ENCODE results near the gene VPS37C.

Gene VPS37C

DNA sequence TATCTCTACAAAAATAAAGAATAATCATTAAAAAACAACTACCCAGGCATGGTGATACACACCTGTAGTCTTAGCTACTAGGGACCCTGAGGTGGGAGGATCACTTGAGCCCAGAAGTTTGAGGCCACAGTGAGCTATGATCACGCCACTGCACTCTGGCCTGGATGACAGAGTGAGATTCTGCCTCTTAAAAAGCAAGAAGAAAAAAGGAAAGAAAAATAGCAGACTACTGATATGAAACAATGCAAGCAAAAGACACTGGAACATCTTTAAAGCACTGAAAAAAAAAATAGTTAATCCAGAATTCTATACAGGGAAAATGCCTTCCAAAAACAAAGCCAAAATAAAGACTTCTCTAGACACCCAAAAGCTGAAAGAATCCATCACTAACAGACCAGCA is 5.9 kb downstream of the VPS37C start:
- no peak overlapping the region for H3K4me3 ChIP-seq (ENCODE audit: insufficient read depth, low read depth, low read length)
- H3K9me3 ChIP-seq (ENCODE audit: control insufficient read depth, low read length) = no peaks in the 10 kb centered on the region
- peaks cover 30% of the 10 kb centered on the region for H3K4me1 ChIP-seq (ENCODE audit: control insufficient read depth, insufficient read depth, low read length)
- H3K27ac ChIP-seq (ENCODE audit: insufficient read depth, low read depth, low read length, poor library complexity, severe bottlenecking) = no peak overlapping the region
- H3K27me3 ChIP-seq (ENCODE audit: control insufficient read depth, insufficient read depth, low read length, poor library complexity, severe bottlenecking) = no peaks in the 10 kb centered on the region
- no peaks in the 10 kb centered on the region for H3K36me3 ChIP-seq (ENCODE audit: control insufficient read depth, insufficient read depth, low read length)
- WGBS, 2 experiments = 97 to 100% methylated on average over 1 of the region's 1 CpG

DNA sequence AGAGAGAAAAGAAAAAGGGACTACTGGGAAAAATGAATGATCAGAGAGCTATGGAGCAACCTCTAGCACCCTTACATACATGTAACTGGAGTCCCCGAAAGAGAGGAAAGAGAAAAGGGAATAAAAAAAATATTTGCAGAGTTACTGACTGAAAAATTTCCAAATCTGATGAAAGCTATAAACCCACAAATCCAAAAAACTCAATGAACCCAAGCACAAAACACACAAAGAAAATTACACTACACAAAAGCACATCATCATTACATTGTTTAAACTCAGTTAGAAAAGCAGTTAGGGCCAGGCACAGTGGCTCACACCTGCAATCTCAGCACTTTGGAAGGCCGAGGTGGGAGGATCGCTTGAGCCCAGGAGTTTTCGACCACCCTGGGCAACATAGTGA is 6.7 kb downstream of the VPS37C start:
- no peaks in the 10 kb centered on the region for H3K27me3 ChIP-seq (ENCODE audit: control insufficient read depth, insufficient read depth, low read length, poor library complexity, severe bottlenecking)
- peaks cover 38% of the 10 kb centered on the region for H3K4me1 ChIP-seq (ENCODE audit: control insufficient read depth, insufficient read depth, low read length)
- H3K9me3 ChIP-seq (ENCODE audit: control insufficient read depth, low read length) = no peaks in the 10 kb centered on the region
- no peak overlapping the region for H3K27ac ChIP-seq (ENCODE audit: insufficient read depth, low read depth, low read length, poor library complexity, severe bottlenecking)
- H3K36me3 ChIP-seq (ENCODE audit: control insufficient read depth, insufficient read depth, low read length) = no peaks in the 10 kb centered on the region
- WGBS, 2 experiments = 93 to 94% methylated on average over 3 of the region's 4 CpGs
- no peak overlapping the region for H3K4me3 ChIP-seq (ENCODE audit: insufficient read depth, low read depth, low read length)

DNA sequence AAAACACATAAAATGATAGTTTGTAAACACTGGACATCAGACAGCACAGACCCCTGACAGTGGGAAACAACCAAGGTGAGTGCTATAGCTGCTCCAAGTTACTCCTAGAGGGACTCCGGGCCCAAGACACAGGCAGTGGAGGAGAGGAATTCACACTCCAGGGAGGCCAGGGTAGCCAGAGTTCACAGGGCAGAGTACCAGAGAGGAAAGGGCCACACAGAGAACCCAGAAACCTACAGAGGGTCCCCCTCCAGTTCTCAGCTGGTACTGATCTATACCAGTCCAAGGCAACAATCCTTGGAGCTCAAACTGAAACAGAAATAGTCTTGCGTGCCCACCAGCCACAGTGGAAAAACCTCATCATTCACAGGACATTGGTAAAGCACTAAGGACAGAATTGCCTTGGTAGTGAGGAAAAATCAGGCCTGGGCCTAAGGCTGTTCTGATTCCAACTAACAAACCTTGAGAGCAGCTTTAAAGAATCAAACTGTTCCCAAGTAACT is 7.6 kb downstream of the VPS37C start:
- Histone ChIP-seq H3K4me3 (ENCODE audit: insufficient read depth, low read depth, low read length) (no peak overlapping the region), H3K9me3 (ENCODE audit: control insufficient read depth, low read length) (no peaks in the 10 kb centered on the region), H3K4me1 (ENCODE audit: control insufficient read depth, insufficient read depth, low read length) (peaks cover 41% of the 10 kb centered on the region), H3K27me3 (ENCODE audit: control insufficient read depth, insufficient read depth, low read length, poor library complexity, severe bottlenecking) (no peaks in the 10 kb centered on the region), H3K27ac (ENCODE audit: insufficient read depth, low read depth, low read length, poor library complexity, severe bottlenecking) (no peak overlapping the region), H3K36me3 (ENCODE audit: control insufficient read depth, insufficient read depth, low read length) (no peaks in the 10 kb centered on the region)
- 81 to 90% methylated on average over 2 of the region's 2 CpGs for WGBS, 2 experiments

DNA sequence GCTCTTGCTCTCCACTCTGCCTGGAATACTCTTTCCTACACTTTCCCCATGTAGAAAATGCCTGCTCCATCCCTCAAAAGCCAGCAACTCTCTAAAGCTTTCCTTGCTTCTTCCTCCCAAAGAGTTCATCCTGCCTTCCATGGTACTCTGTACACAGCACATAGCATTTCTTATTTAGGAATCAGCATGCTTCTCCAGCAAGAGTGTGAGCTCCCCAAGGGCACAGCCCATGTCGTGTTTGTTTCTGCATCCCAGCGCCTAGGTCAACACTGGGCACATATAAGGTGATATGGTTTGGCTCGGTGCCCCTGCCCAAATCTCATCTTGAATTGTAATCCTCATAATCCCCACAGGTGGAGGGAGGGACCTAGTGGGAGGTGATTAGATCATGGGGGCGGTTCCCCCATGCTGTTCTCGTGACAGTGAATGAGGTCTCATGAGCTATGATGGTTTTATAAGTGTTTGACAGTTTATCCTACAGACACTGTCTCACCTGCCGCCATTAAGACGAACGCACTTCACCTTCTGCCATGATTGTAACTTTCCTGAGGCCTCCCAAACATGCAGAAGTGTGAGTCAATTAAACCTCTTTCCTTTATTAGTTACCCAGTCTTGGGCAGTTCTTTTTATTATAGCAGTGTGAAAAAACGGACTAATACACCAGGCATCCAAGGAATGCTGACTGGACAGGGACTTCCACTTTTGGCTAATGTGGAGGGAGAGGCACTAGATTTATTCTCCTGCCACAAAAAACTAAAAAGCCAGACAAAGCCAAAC is 8.2 kb downstream of the VPS37C start:
- Histone ChIP-seq H3K27ac (ENCODE audit: insufficient read depth, low read depth, low read length, poor library complexity, severe bottlenecking) (no peak overlapping the region), H3K36me3 (ENCODE audit: control insufficient read depth, insufficient read depth, low read length) (no peaks in the 10 kb centered on the region), H3K4me1 (ENCODE audit: control insufficient read depth, insufficient read depth, low read length) (peaks cover 45% of the 10 kb centered on the region), H3K4me3 (ENCODE audit: insufficient read depth, low read depth, low read length) (no peak overlapping the region), H3K9me3 (ENCODE audit: control insufficient read depth, low read length) (no peaks in the 10 kb centered on the region), H3K27me3 (ENCODE audit: control insufficient read depth, insufficient read depth, low read length, poor library complexity, severe bottlenecking) (no peaks in the 10 kb centered on the region)
- WGBS, 2 experiments = 83 to 91% methylated on average over 9 of the region's 9 CpGs

DNA sequence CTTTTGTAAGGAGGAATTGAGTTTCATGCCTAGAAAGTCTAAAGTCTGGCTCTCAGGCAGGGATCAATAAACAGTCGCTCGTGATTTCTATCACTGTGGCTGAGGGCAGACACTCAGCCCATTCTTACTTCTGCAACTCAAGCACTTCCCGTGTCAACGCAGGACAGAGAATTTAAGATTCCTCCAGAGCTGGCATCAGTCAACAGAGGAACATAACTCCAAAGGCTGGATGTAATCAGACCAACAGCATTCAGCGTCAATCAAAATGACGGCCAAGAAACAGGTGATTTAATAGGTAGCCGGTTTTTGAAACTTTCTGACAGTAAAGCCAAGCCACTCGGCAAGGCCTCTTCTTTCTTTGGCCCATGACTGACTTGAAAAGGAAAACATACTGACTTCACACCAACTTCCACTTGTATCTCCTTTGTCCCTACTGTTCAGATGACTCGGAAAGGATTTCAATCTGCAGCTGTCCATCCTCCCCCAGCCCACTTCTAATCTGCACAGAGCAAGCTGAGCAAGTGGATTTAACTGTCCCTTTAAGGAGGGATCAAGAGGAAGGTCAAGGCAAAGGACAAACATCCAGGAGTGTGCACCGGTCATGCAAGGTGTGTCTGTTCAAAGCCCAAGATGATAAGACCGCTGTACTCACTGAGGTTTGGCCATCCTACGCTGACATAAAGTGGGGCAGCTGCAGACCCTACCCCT is 9.5 kb downstream of the VPS37C start:
- Histone ChIP-seq H3K9me3 (ENCODE audit: control insufficient read depth, low read length) (no peaks in the 10 kb centered on the region), H3K4me3 (ENCODE audit: insufficient read depth, low read depth, low read length) (no peak overlapping the region), H3K27me3 (ENCODE audit: control insufficient read depth, insufficient read depth, low read length, poor library complexity, severe bottlenecking) (no peaks in the 10 kb centered on the region), H3K36me3 (ENCODE audit: control insufficient read depth, insufficient read depth, low read length) (no peaks in the 10 kb centered on the region), H3K27ac (ENCODE audit: insufficient read depth, low read depth, low read length, poor library complexity, severe bottlenecking) (peak overlapping the region; percentile 9), H3K4me1 (ENCODE audit: control insufficient read depth, insufficient read depth, low read length) (peaks cover 48% of the 10 kb centered on the region)
- 76 to 80% methylated on average over 12 of the region's 12 CpGs for WGBS, 2 experiments

DNA sequence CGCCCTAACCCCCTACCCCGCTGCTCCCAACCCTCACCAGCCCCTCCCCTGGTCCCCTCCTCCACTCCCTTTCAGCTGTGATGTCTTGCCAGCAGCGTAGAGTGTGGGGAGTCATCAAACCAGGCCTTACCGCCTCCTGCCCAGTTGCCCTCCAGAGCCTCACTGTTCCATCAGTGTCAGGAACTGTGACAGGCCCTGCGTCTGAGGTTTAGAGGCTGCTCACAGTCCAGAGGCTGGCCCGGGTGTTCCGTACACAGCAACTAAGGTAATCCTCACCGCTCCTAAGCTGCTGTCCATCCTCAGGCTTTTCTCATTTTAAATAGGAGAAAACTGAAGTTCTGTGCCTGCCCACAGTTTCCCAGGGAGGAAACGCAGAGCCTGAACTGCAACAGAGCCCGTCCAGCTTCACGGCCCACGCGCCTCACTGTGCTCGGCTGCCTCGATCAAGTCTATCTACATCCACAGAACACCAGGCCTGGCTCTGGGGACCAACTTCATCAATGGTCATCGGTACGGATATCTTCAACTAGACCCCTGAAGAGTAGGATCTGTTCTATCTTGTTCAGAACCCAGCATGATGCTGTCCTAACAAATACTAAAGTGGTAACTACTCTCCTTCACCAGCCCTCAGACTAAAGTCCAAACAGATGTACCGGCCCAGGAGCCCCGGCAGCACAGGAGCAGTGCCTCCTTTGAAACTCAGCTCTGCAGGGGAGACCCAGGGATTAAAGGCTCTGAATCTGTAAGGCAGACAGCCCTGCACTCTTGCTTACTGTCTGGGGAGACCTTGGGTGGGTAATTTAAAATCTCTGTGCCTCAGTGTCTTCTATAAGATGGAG is 10.3 kb downstream of the VPS37C start:
- H3K36me3 ChIP-seq (ENCODE audit: control insufficient read depth, insufficient read depth, low read length) = no peaks in the 10 kb centered on the region
- peaks cover 52% of the 10 kb centered on the region for H3K4me1 ChIP-seq (ENCODE audit: control insufficient read depth, insufficient read depth, low read length)
- no peaks in the 10 kb centered on the region for H3K27me3 ChIP-seq (ENCODE audit: control insufficient read depth, insufficient read depth, low read length, poor library complexity, severe bottlenecking)
- no peak overlapping the region for H3K4me3 ChIP-seq (ENCODE audit: insufficient read depth, low read depth, low read length)
- 62 to 69% methylated on average over 19 of the region's 19 CpGs for WGBS, 2 experiments
- H3K27ac ChIP-seq (ENCODE audit: insufficient read depth, low read depth, low read length, poor library complexity, severe bottlenecking) = peak overlapping the region; percentile 9
- H3K9me3 ChIP-seq (ENCODE audit: control insufficient read depth, low read length) = no peaks in the 10 kb centered on the region

DNA sequence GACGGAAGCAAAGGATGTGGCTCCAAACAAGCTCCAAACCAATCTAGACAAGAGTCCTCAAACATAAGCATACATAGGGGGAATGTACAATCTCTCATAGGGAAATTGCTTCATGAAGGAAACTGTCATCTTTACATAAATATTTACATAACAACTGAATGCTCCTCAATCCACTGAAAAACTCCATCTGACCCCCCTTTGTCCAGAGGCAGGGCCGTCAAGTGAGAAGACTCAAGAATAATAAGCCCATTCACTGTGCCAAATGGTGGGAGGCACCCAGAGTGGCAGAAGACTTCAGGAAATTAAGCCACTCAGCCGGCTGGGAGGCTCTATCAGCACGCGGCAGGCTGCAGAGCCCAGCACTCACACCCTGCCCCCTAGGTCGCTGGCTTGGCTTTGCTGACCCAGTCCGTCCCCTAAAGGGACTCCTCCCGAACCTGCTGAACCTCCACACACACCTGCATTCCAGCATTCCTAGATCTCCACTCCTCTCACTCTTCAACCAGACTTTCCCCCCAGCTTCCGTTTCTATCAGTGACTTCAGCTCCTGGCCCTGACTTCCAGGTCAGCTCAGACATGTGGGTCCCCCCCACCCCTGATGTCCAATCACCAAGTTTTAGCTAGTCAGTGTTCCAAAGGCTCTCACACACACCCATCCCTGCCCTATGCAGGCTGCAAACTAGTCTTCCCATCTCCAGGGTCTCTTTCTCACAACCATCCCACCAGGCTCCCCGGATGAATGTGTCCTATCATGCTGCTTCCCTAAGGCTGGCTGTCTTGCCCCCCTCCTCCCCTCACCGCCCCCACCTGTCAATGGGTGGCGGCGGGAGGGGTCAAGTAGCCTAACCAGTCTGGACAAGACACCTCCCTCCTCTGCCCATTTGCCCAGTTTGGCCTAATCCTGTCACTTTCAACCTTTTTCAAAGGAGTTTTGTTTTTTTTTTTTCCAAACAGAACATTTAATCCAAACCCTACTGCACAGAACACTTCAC is 11.3 kb downstream of the VPS37C start:
- no peak overlapping the region for H3K4me3 ChIP-seq (ENCODE audit: insufficient read depth, low read depth, low read length)
- H3K4me1 ChIP-seq (ENCODE audit: control insufficient read depth, insufficient read depth, low read length) = peaks cover 52% of the 10 kb centered on the region
- 48 to 52% methylated on average over 13 of the region's 13 CpGs for WGBS, 2 experiments
- H3K27me3 ChIP-seq (ENCODE audit: control insufficient read depth, insufficient read depth, low read length, poor library complexity, severe bottlenecking) = no peaks in the 10 kb centered on the region
- no peak overlapping the region for H3K27ac ChIP-seq (ENCODE audit: insufficient read depth, low read depth, low read length, poor library complexity, severe bottlenecking)
- H3K36me3 ChIP-seq (ENCODE audit: control insufficient read depth, insufficient read depth, low read length) = no peaks in the 10 kb centered on the region
- no peaks in the 10 kb centered on the region for H3K9me3 ChIP-seq (ENCODE audit: control insufficient read depth, low read length)

DNA sequence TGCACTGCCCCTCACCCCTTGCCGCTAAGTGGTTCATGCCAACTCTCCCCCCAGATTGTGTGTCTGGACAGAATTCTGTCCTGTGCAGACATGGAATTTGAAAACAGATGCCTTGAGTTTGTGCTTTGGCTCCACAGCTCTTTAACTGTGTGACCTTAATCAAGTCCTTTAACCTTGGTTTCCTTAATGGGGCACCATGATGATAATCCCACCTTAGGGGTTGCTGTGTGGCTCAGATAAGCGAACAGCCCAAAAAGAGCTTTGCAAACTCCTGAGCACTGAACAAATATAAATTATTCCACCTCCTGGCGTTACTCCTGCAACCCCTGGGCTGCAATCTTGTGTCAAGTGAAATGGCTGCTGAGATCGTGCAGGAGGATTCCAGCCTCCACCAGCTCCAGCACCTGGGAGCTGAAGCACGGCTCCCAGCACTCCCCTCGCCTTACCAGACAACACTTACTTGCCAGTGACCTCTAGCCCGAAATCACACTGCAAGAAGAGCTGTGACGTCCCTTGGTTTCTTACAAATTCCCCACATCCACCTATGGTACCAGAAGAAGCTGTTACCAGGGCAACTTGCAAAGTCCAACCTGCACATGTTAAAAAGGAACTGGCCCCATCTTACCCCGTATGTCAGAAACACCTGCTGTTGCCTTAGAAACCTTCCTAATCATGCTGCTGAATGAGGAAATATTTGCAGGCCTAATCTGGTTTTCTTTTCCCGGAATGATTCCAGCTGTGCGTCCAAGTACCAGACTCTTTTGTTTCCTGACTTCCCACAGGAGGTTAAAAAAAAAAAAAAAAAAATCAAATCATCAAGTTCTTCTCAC is 13.2 kb downstream of the VPS37C start:
- 78 to 81% methylated on average over 11 of the region's 11 CpGs for WGBS, 2 experiments

DNA sequence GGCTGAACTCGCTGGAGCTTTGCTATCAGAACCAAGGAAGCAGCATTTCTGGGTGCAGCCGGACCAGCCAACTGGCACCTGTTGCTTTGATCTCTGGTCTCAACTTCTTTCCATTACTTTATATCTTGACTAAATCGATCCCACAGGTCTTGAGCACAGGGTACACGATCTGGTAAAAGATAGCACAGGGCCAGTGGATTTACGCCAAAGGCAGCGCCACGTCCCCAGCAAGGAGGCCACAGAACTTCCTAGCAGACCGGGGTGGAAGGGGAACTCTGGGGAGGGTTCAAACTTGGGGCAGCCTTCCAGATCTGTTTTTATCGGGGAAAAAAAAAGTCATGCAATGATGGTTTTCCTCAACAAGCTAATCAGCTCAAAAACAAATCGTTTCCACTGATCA is 14.0 kb downstream of the VPS37C start:
- Histone ChIP-seq H3K9me3 (ENCODE audit: control insufficient read depth, low read length) (no peaks in the 10 kb centered on the region), H3K36me3 (ENCODE audit: control insufficient read depth, insufficient read depth, low read length) (no peaks in the 10 kb centered on the region)
- WGBS, 2 experiments = 94% methylated on average over 10 of the region's 10 CpGs

More for the DNA sequence above, 13.2 kb downstream of the VPS37C start:
- H3K9me3 ChIP-seq (ENCODE audit: control insufficient read depth, low read length) = no peaks in the 10 kb centered on the region
- H3K36me3 ChIP-seq (ENCODE audit: control insufficient read depth, insufficient read depth, low read length) = no peaks in the 10 kb centered on the region
- H3K4me3 ChIP-seq (ENCODE audit: insufficient read depth, low read depth, low read length) = no peak overlapping the region
- H3K4me1 ChIP-seq (ENCODE audit: control insufficient read depth, insufficient read depth, low read length) = peaks cover 49% of the 10 kb centered on the region
- no peak overlapping the region for H3K27ac ChIP-seq (ENCODE audit: insufficient read depth, low read depth, low read length, poor library complexity, severe bottlenecking)
- no peaks in the 10 kb centered on the region for H3K27me3 ChIP-seq (ENCODE audit: control insufficient read depth, insufficient read depth, low read length, poor library complexity, severe bottlenecking)

More for the DNA sequence above, 14.0 kb downstream of the VPS37C start:
- peaks cover 41% of the 10 kb centered on the region for H3K4me1 ChIP-seq (ENCODE audit: control insufficient read depth, insufficient read depth, low read length)
- no peak overlapping the region for H3K27ac ChIP-seq (ENCODE audit: insufficient read depth, low read depth, low read length, poor library complexity, severe bottlenecking)
- H3K4me3 ChIP-seq (ENCODE audit: insufficient read depth, low read depth, low read length) = no peak overlapping the region
- H3K27me3 ChIP-seq (ENCODE audit: control insufficient read depth, insufficient read depth, low read length, poor library complexity, severe bottlenecking) = no peaks in the 10 kb centered on the region

Measured in ectodermal cell (in vitro differentiated cells).